Activated CD4-positive, alpha-beta memory T cell treated with anti-CD3 and anti-CD28 coated beads for 36 hours (primary cell): ENCODE measurements around the gene LMBRD2. TPM values are rescaled to one million over a fixed set of nuclear protein-coding genes. Genes with fewer than 3 reads are reported as not detected.

Experiments used
- CTCF ChIA-PET: fragments of 350-600 bp; sonication (Branson Sonifier 250); formaldehyde crosslinking; loops from one replicate; lab custom pipeline; 2021; ENCODE audit warnings: antibody characterized with exemption, inconsistent platforms; lab: Charles Lee
- POLR2A ChIA-PET: fragments of 350-600 bp; sonication (Branson Sonifier 250); formaldehyde crosslinking; loops from one replicate; lab custom pipeline; 2021; ENCODE audit warnings: antibody characterized with exemption; lab: Charles Lee
- DNase-seq: peaks from one replicate; pipeline ENCODE4 v3.0.0-alpha.2; 2020
- H3K27ac Mint-ChIP-seq: one replicate; pipeline ENCODE4 v1.8.0; 2021; ENCODE audit warnings: mixed read lengths
- H3K27me3 Mint-ChIP-seq: one replicate; pipeline ENCODE4 v1.8.0; 2021; ENCODE audit warnings: mixed read lengths
- H3K36me3 Mint-ChIP-seq: one replicate; pipeline ENCODE4 v1.8.0; 2021; ENCODE audit warnings: mixed read lengths
- H3K4me1 Mint-ChIP-seq: one replicate; pipeline ENCODE4 v1.8.0; 2021; ENCODE audit warnings: low read depth, mixed read lengths
- H3K4me3 Mint-ChIP-seq: one replicate; pipeline ENCODE4 v1.8.0; 2021; ENCODE audit warnings: mild to moderate bottlenecking, mixed read lengths
- H3K9me3 Mint-ChIP-seq: one replicate; pipeline ENCODE4 v1.8.0; 2021; ENCODE audit warnings: mixed read lengths
- intact Hi-C: fragments of 100-400 bp; cut with micrococcal nuclease; formaldehyde crosslinking; loops from one replicate; pipeline ENCODE4 v1.15.1; 2023
- total RNA-seq, 2 experiments: library from RNA; stranded (reverse); gene quantifications; one replicate each; pipeline ENCODE4 v1.2.3, GENCODE V29; 2021

LMBRD2 gene
- total RNA-seq, 2 experiments from 2014 or later = 8.1 to 10.0 TPM

DNA sequence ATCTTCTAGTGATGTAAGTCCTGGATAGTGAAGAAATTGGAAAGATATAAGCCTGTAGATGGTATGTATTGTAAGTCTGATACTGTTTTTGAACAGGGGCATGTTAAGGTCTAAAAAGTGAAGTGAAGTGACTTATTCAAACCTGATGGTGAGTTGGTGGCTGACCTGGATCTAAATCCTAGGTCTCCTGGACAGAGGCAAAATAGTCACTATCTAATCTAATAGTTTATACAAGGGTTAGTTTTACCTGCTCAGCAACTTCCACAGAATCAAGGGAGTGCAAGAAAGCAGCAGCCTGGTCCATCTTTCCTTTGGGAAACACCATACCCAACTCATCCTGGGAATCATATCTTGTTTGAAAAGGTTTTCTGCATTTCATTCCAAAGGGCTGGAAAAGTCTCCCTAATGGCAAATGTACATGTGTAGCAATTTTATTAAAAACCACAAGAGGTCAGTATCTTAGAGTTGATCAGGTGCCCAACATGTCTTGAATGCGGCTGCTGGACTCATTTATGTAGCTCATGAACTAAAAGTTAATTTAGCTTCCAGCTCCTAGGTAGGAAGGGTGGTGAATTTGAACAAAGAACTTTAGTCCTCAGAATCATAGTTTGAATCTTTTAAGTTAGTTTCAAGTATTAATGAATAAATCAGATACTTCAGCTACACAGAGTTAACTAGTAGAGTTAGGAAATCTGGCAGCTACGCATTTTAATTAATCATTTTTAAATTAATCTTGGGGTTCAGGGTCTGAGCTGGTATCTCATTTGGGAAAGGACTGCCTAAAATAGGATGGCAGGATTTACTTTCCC is 26.2 kb upstream of the LMBRD2 start:
- POLR2A ChIA-PET = no interaction called here
- H3K4me3 Mint-ChIP-seq = no peak overlapping the region
- no peak for DNase-seq
- intact Hi-C loops = no loop called here
- H3K27ac Mint-ChIP-seq = no peak overlapping the region
- H3K9me3 Mint-ChIP-seq = no peaks in the 10 kb centered on the region
- peaks cover 5% of the 10 kb centered on the region for H3K4me1 Mint-ChIP-seq
- H3K27me3 Mint-ChIP-seq = no peaks in the 10 kb centered on the region
- peaks cover 52% of the 10 kb centered on the region for H3K36me3 Mint-ChIP-seq
- CTCF ChIA-PET = interaction anchor here (0.7 to 1.6 kb wide), 3 partner anchors 59 to 64 kb away, joined by 3 to 5 read pairs (median 4); partner anchors contain the start of gene NADK2

DNA sequence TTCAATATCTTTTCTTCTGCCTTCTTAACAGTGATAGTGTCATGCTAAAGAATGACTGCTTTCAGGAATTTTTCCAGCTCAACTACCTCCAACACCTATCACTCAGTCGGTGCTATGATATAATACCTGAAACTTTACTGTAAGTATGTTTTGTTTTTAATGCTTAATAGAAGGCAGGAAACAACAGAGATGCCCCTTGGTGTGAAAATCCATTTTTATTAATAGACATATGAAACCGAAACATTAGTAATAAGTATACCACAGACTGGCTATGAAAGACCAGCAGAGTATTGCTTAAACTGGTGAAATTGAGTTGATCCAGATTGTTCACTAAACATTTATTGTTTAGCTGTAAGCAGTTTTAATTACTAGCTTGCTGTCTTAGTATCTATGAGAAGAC is 25.5 kb upstream of the LMBRD2 start:
- DNase-seq = no peak
- ChIA-PET POLR2A (no interaction called here), CTCF (interaction anchor here (1.3 kb wide), 1 partner anchor 64 kb away, joined by 4 read pairs; the partner anchor contains the start of gene NADK2)

DNA sequence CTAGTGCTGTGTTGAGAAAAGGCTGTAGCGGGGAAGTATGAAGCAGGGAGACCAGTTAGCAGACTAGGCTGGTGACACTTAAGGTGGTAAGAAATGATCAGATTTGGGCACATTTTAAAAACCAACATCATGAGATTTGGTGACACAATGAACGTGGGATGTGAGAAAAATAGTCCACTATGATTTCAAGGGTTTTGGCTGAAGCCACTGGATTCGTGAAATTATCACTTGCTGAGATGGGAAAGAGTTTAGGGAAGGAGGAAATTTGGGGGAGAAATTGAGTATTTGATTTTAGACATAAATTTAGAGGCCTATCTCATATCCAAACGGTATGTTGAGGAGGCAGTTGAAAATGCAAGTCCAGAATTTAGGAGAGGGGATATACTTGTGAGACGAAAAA is 23.4 kb upstream of the LMBRD2 start:
- Mint-ChIP-seq H3K4me3 (no peak overlapping the region), H3K9me3 (no peaks in the 10 kb centered on the region), H3K4me1 (peaks cover 5% of the 10 kb centered on the region), H3K27me3 (no peaks in the 10 kb centered on the region), H3K27ac (no peak overlapping the region), H3K36me3 (peaks cover 48% of the 10 kb centered on the region)
- ChIA-PET CTCF (interaction anchor here (0.6 to 0.8 kb wide), 2 partner anchors 10 to 95 kb away, joined by 3 read pairs; no protein-coding TSS in a partner anchor), POLR2A (no interaction called here)
- intact Hi-C loops = no loop called here
- DNase-seq = no peak

More for the DNA sequence above, 25.5 kb upstream of the LMBRD2 start:
- H3K36me3 Mint-ChIP-seq = peaks cover 47% of the 10 kb centered on the region
- no peaks in the 10 kb centered on the region for H3K9me3 Mint-ChIP-seq
- no peak overlapping the region for H3K27ac Mint-ChIP-seq
- H3K4me3 Mint-ChIP-seq = no peak overlapping the region
- intact Hi-C loops = no loop called here
- no peaks in the 10 kb centered on the region for H3K27me3 Mint-ChIP-seq
- peaks cover 5% of the 10 kb centered on the region for H3K4me1 Mint-ChIP-seq

- Mint-ChIP-seq H3K36me3 (peaks cover 49% of the 10 kb centered on the region), H3K4me1 (peaks cover 5% of the 10 kb centered on the region), H3K27me3 (no peaks in the 10 kb centered on the region), H3K9me3 (no peaks in the 10 kb centered on the region), H3K4me3 (no peak overlapping the region), H3K27ac (no peak overlapping the region)
- intact Hi-C loops = no loop called here
- POLR2A ChIA-PET = no interaction called here
- no peak for DNase-seq
- CTCF ChIA-PET = no interaction called here
Observed at GRCh38 chr5:36174119-36174518, 22.4 kb upstream of the LMBRD2 start.

- Mint-ChIP-seq H3K27me3 (no peaks in the 10 kb centered on the region), H3K9me3 (no peaks in the 10 kb centered on the region), H3K27ac (no peak overlapping the region), H3K36me3 (peaks cover 52% of the 10 kb centered on the region), H3K4me3 (no peak overlapping the region), H3K4me1 (peaks cover 9% of the 10 kb centered on the region)
- DNase-seq = no peak
- intact Hi-C loops = no loop called here
- ChIA-PET CTCF (no interaction called here), POLR2A (no interaction called here)
Observed at GRCh38 chr5:36173426-36173825, 21.7 kb upstream of the LMBRD2 start.

DNA sequence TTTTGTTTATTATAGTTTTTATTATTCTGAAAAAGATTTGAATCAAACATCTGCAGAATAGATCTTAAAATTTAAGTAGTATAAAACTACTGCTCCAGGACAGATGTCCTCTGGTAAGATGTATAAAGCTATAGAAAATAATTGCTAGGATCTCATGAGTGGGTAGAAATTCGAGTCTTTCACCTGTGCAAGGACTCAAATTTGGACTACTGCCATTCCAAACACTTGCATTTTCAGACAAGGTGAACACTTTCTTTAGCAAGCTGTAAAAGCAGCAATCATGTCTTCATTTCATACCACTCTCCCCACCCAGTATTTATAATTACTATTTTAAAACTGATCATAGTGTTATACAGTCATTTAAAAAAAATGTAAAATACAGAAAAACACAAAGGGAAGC is 20.9 kb upstream of the LMBRD2 start:
- peaks cover 55% of the 10 kb centered on the region for H3K36me3 Mint-ChIP-seq

DNA sequence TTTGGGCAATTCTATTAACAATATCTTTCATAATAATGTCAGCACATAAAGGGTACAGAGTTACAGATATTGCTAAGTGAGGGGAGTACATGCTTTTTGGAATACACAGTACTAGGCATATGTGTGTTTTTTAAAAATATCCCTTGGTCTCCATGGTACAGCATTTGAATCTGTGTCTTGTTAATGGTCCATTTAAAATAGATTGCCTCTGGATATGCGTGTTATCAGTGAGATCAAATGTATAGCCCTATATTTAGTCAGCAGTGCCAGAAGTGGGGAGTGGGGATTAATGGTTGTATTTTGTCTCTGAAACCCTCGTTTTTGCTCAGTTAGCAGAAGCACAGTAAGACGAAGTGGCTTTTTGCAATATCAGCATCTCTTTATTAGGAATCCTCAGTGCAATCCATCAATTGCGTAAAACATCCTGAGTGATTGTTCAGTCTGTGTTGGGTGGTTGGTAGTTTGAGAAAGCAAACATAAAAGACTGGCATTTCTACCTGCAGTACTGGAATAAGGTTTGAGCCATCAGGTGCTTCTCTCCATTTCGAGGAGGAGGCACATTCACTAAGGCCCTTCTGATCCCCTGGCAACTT is 19.2 kb upstream of the LMBRD2 start:
- ChIA-PET CTCF (interaction anchor here (0.6 kb wide), 1 partner anchor 92 kb away, joined by 3 read pairs; no protein-coding TSS in a partner anchor), POLR2A (no interaction called here)
- Mint-ChIP-seq H3K27ac (no peak overlapping the region), H3K9me3 (no peaks in the 10 kb centered on the region), H3K27me3 (no peaks in the 10 kb centered on the region), H3K4me3 (no peak overlapping the region), H3K36me3 (peaks cover 60% of the 10 kb centered on the region), H3K4me1 (peaks cover 11% of the 10 kb centered on the region)
- no peak for DNase-seq
- intact Hi-C loops = no loop called here

More for the DNA sequence above, 20.9 kb upstream of the LMBRD2 start:
- Mint-ChIP-seq H3K9me3 (no peaks in the 10 kb centered on the region), H3K4me3 (no peak overlapping the region), H3K4me1 (peaks cover 16% of the 10 kb centered on the region), H3K27ac (no peak overlapping the region), H3K27me3 (no peaks in the 10 kb centered on the region)
- DNase-seq = no peak
- CTCF ChIA-PET = no interaction called here
- POLR2A ChIA-PET = no interaction called here
- intact Hi-C loops = no loop called here

- H3K4me1 Mint-ChIP-seq = peaks cover 11% of the 10 kb centered on the region
- CTCF ChIA-PET = interaction anchor here (1.1 kb wide), 1 partner anchor 89 kb away, joined by 3 read pairs; no protein-coding TSS in a partner anchor
- POLR2A ChIA-PET = no interaction called here
- H3K27me3 Mint-ChIP-seq = no peaks in the 10 kb centered on the region
- H3K9me3 Mint-ChIP-seq = no peaks in the 10 kb centered on the region
- no peak overlapping the region for H3K27ac Mint-ChIP-seq
- intact Hi-C loops = no loop called here
- DNase-seq = no peak
- H3K36me3 Mint-ChIP-seq = peaks cover 52% of the 10 kb centered on the region
- H3K4me3 Mint-ChIP-seq = no peak overlapping the region
Observed at GRCh38 chr5:36168737-36169136, 17.1 kb upstream of the LMBRD2 start.

GRCh38 chr5:36164461-36164860 is 12.8 kb upstream of the LMBRD2 start:
- Mint-ChIP-seq H3K4me1 (peaks cover 23% of the 10 kb centered on the region), H3K4me3 (no peak overlapping the region), H3K9me3 (no peaks in the 10 kb centered on the region), H3K36me3 (peaks cover 59% of the 10 kb centered on the region), H3K27me3 (no peaks in the 10 kb centered on the region), H3K27ac (no peak overlapping the region)
- POLR2A ChIA-PET = no interaction called here
- intact Hi-C loops = no loop called here
- CTCF ChIA-PET = no interaction called here
- no peak for DNase-seq

DNA sequence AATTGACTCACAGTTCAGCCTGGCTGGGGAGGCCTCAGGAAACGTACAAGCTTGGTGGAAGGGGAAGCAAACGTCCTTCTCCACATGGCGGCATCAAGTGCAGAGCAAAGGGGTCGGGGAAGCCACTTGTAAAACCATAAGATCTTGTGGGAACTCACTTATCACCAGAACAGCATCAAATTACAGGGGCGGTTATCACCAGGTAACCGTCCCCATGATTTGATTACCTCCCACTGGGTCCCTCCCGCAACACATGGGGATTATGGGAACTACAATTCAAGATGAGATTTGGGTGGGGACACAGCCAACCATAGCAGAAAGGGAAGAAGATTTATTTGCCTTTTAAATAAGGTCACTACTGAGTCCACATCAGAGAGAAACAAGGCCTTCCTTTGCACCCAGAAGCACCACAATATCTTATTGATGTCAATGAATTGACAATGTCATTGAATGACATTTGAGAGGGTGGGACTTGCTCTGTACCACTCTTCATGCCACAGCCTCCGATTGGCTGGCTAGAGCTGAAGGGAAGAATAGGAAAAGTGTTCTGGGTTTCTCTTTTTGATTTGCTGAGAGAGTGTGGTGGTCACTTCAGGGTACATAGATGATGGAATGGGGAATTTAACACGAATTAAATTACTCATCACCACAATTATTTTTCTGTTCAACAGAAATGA is 11.3 kb upstream of the LMBRD2 start:
- peaks cover 18% of the 10 kb centered on the region for H3K4me1 Mint-ChIP-seq
- no peak overlapping the region for H3K4me3 Mint-ChIP-seq
- CTCF ChIA-PET = no interaction called here
- POLR2A ChIA-PET = no interaction called here
- no peaks in the 10 kb centered on the region for H3K9me3 Mint-ChIP-seq
- DNase-seq = no peak
- intact Hi-C loops = no loop called here
- H3K27me3 Mint-ChIP-seq = no peaks in the 10 kb centered on the region
- no peak overlapping the region for H3K27ac Mint-ChIP-seq
- H3K36me3 Mint-ChIP-seq = peaks cover 59% of the 10 kb centered on the region

- Mint-ChIP-seq H3K36me3 (peaks cover 62% of the 10 kb centered on the region), H3K27ac (no peak overlapping the region), H3K4me3 (no peak overlapping the region), H3K9me3 (no peaks in the 10 kb centered on the region), H3K27me3 (no peaks in the 10 kb centered on the region), H3K4me1 (peaks cover 26% of the 10 kb centered on the region)
- intact Hi-C loops = no loop called here
- CTCF ChIA-PET = no interaction called here
- DNase-seq = no peak
- POLR2A ChIA-PET = interaction anchor here (0.6 to 1.0 kb wide), 2 partner anchors 11 to 622 kb away, joined by 3 to 5 read pairs; no protein-coding TSS in a partner anchor
Observed at GRCh38 chr5:36161361-36161760, 9.7 kb upstream of the LMBRD2 start.

DNA sequence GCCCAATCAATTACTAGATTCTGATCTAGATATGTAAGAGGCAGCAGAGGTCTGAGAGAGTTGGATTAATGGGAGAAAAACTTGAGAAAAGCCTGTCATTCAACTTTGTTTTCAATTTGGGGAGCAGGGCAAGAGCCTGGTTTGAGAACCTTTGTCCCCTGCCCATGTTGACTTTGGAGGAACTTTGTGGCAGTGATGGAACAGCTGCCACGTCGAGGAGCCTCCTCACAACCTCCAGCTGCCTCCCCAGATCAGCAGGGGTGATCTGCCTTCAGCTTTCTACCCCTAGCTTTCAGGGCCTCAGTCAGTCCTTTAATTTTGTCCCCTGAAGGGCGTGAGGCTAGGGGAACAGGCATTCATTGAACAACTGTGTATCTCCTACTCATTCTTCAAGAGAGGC is 8.9 kb upstream of the LMBRD2 start:
- Mint-ChIP-seq H3K4me3 (no peak overlapping the region), H3K27ac (no peak overlapping the region), H3K27me3 (no peaks in the 10 kb centered on the region), H3K4me1 (peaks cover 32% of the 10 kb centered on the region), H3K9me3 (no peaks in the 10 kb centered on the region), H3K36me3 (peaks cover 65% of the 10 kb centered on the region)
- ChIA-PET POLR2A (no interaction called here), CTCF (interaction anchor here (1.4 kb wide), 1 partner anchor 81 kb away, joined by 3 read pairs; the partner anchor contains the start of gene NADK2)
- intact Hi-C loops = no loop called here
- no peak for DNase-seq
